ENCODE results near the gene VAMP3.

The VAMP3 gene

GRCh38 chr1:7770997-7771822 lies at the start of gene VAMP3 (continued):
- TF ChIP-seq ZBTB48 (tag by site-specific recombination; IDR thresholded peaks at IDR 0.05) (no peak), ZNF211 (tag by site-specific recombination; IDR thresholded peaks at IDR 0.05; ENCODE audit: low read depth) (no peak), ZFP41 (tag by site-specific recombination; IDR thresholded peaks at IDR 0.05; ENCODE audit: borderline replicate concordance) (no peak), YY1 (tag by site-specific recombination; IDR thresholded peaks at IDR 0.05) (no peak; the same call in 1 of the 2 replicates), ZNF354C (tag by site-specific recombination; IDR thresholded peaks at IDR 0.05; ENCODE audit: borderline replicate concordance, low read depth) (no peak), ZNF518A (tag by site-specific recombination; conservative IDR thresholded peaks at IDR 0.05; ENCODE audit: low read depth) (no peak), MEIS1 (CRISPR knock-in tag; IDR thresholded peaks at IDR 0.05; ENCODE audit: borderline replicate concordance) (no peak), ZNF335 (tag by site-specific recombination; conservative IDR thresholded peaks at IDR 0.05) (no peak; the same call in 1 of the 2 replicates), ZNF292 (tag by site-specific recombination; IDR thresholded peaks at IDR 0.05; ENCODE audit: borderline replicate concordance, low read depth) (no peak), ZNF473 (tag by site-specific recombination; IDR thresholded peaks at IDR 0.05) (no peak), ZNF324 (tag by site-specific recombination; IDR thresholded peaks at IDR 0.05) (no peak), PRDM4 (tag by site-specific recombination; IDR thresholded peaks at IDR 0.05) (no peak), ZNF174 (tag by site-specific recombination; IDR thresholded peaks at IDR 0.05) (no peak), ZNF404 (tag by site-specific recombination; IDR thresholded peaks at IDR 0.05) (no peak), ZNF629 (tag by site-specific recombination; IDR thresholded peaks at IDR 0.05) (no peak), ZNF768 (tag by site-specific recombination; IDR thresholded peaks at IDR 0.05) (no peak), ZNF670 (tag by site-specific recombination; IDR thresholded peaks at IDR 0.05; ENCODE audit: low read depth) (no peak), ZNF514 (tag by site-specific recombination; IDR thresholded peaks at IDR 0.05) (no peak), ZNF521 (tag by site-specific recombination; IDR thresholded peaks at IDR 0.05) (no peak), ZBTB1 (tag by site-specific recombination; IDR thresholded peaks at IDR 0.05) (no peak), ZNF791 (tag by site-specific recombination; IDR thresholded peaks at IDR 0.05) (no peak), ZNF623 (tag by site-specific recombination; IDR thresholded peaks at IDR 0.05) (no peak), ZNF701 (tag by site-specific recombination; IDR thresholded peaks at IDR 0.05) (no peak), ZNF426 (tag by site-specific recombination; IDR thresholded peaks at IDR 0.05) (peak; percentile 5; the same call in 1 of the 2 replicates), ZNF248 (tag by site-specific recombination; IDR thresholded peaks at IDR 0.05) (no peak), ZNF266 (tag by site-specific recombination; IDR thresholded peaks at IDR 0.05; ENCODE audit: low read depth) (no peak), ZNF488 (tag by site-specific recombination; IDR thresholded peaks at IDR 0.05) (no peak), ZIC2 (tag by site-specific recombination; IDR thresholded peaks at IDR 0.05) (no peak), ZNF18 (tag by site-specific recombination; IDR thresholded peaks at IDR 0.05) (no peak), ZNF416 (tag by site-specific recombination; IDR thresholded peaks at IDR 0.05) (no peak), ZNF48 (tag by site-specific recombination; IDR thresholded peaks at IDR 0.05) (no peak), ZNF433 (tag by site-specific recombination; IDR thresholded peaks at IDR 0.05; ENCODE audit: low read depth) (no peak)

All from HEK293 (cell line).